Fibroblast of lung (primary cell): ENCODE results near the gene PICALM.

Source experiments
- EZH2 ChIP-seq: IDR thresholded peaks from 2 replicates; pipeline ENCODE4 v1.5.1; 2012; ENCODE audit warnings: low read length, control low read depth, mild to moderate bottlenecking; ENCODE audit errors: missing control alignments
- TF ChIP-seq, protein P1 (sequence below), 2 donors: IDR thresholded peaks in 1 of 2; conservative IDR thresholded peaks in 1 of 2; 1 replicate in 1 of 2; 2 replicates in 1 of 2; pipeline ENCODE4 v1.5.1; 2011 to 2012; ENCODE audit warnings: low read length in 2 of 2, control low read depth in 1 of 2, inconsistent platforms in 1 of 2, low read depth in 1 of 2, mild to moderate bottlenecking in 1 of 2

DNA sequence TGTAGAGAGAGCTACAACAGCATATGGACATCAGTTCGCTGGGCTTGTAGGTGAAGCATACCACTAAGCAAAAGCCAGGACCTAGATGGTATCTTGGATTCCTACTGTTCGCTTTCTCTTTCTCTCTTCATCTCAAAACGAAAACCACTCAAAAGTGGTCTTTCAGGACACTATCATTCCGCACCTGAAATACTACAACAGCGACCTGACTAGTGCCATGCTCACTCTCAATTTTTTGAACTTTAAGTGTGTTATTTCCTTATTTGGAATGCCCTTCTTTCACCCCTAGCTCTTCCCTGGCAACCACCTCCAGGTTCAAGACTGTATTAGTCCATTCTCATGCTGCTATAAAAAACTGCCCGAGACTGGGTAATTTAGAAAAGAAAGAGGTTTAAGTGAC lies 154.5 kb downstream of the PICALM start:
- TF ChIP-seq, protein P1, sequence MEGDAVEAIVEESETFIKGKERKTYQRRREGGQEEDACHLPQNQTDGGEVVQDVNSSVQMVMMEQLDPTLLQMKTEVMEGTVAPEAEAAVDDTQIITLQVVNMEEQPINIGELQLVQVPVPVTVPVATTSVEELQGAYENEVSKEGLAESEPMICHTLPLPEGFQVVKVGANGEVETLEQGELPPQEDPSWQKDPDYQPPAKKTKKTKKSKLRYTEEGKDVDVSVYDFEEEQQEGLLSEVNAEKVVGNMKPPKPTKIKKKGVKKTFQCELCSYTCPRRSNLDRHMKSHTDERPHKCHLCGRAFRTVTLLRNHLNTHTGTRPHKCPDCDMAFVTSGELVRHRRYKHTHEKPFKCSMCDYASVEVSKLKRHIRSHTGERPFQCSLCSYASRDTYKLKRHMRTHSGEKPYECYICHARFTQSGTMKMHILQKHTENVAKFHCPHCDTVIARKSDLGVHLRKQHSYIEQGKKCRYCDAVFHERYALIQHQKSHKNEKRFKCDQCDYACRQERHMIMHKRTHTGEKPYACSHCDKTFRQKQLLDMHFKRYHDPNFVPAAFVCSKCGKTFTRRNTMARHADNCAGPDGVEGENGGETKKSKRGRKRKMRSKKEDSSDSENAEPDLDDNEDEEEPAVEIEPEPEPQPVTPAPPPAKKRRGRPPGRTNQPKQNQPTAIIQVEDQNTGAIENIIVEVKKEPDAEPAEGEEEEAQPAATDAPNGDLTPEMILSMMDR (conservative IDR thresholded peaks at IDR 0.05 in 1 of 2, IDR thresholded peaks at IDR 0.05 in 1 of 2; ENCODE audit: low read depth in 1 of 2, low read length in 2 of 2), result no peak
- TF ChIP-seq EZH2, result no peak
